GM19468 (cell line): ENCODE data around the gene YWHAG.

Experiments
- ATAC-seq: cut with Tn5 transposase; IDR thresholded peaks from one replicate; pipeline ENCODE4 v1.9.1; 2021; ENCODE audit warnings: mild to moderate bottlenecking, moderate library complexity, moderate number of reproducible peaks; ENCODE audit not compliant: unreplicated experiment; ENCODE audit errors: extremely low read depth

The YWHAG gene

DNA sequence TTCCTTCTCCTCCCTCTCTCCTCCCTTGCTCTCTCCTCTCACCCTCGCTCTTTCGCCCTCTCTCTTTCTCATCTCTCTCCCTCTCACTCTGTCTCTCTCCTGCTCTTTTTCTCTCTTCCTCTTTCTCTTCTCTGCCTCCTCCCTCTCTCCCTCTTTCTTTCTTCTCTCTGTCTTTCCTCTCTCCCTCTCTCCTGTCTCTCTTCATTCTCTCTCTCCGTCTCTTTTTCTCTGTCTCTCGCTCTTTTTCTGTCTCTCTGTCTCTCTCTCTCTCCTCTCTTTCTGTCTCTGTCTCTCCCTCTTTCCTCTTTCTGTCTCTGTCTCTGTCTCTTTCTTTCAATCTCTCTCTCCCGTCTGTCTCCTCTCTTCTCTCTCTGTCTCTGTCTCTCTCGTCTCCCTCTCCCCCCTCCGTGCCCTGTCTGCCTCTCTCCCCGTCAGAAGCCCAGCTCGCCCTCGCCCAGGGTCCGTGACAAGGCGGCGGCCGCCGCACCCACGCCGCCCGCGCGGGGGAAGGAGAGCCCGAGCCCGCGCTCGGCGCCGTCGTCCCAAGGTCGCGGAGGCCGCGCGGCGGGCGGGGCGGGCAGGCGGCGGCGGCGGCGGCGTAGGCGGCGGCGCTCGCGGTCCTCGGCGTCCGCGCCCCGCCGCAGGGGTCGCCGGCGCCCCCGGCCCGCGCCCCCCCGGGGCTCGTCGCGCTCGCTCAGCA, 77.6 kb downstream of the YWHAG start:
- no peak for ATAC-seq

DNA sequence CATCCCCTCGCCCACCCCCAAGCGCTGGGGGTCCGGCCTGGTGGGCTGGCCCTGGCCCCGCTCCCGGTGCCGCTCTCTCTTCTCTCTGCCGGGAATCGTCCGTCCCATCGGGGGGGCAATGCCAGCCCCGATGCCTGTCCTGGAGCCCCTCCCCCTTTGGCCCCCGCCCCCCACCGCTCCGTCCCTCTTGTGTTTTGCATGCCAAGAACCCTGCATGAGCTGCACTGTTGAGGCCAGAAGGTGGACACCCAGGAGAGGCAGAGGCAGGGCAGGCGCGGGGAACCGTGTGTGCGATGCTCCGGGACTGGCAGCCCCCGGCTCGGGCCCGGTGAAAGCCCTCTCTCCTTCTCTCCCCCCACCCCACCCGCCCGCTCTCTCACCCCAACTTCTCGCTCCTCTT, 78.4 kb downstream of the YWHAG start:
- ATAC-seq = no peak

DNA sequence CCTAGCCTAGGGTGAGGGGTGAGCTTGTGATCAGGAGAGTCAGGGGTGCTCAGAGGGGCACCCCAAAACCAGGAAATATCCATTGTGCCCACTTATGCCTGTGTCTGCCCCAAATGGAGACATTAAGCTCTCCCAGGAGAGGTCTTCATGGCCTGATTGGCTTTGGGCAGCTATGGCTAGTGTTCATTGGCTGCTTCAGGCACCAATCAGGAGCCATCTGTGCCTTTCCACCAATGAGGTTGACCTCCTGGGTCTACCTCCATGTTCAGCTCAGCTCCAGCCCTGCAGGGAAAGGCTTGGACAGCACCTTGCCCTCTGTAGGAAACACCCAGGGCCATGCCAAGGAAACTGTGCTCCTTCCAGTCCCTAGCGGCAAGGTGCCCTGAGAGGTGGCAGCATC, 80.3 kb downstream of the YWHAG start:
- no peak for ATAC-seq
